Prostate gland (tissue), 2 donors: ENCODE measurements around the gene CARD14.

Experiments used
- POLR2AphosphoS5 ChIP-seq: sonication (generic); formaldehyde crosslinking; IDR thresholded peaks from one replicate; pipeline ENCODE4 v1.6.1; 2017; ENCODE audit warnings: antibody characterized with exemption
- TF ChIP-seq, protein P1 (sequence below), 4 experiments: fragments of 200-600 bp in 2 of 4; fragments of 450-650 bp in 2 of 4; sonication (generic) in 2 of 4; IDR thresholded peaks; 1 replicate in 3 of 4; 2 replicates in 1 of 4; pipeline ENCODE4 v1.5.1; 2016 to 2019; ENCODE audit warnings: antibody characterized with exemption in 4 of 4, mild to moderate bottlenecking in 2 of 4, moderate library complexity in 2 of 4

DNA sequence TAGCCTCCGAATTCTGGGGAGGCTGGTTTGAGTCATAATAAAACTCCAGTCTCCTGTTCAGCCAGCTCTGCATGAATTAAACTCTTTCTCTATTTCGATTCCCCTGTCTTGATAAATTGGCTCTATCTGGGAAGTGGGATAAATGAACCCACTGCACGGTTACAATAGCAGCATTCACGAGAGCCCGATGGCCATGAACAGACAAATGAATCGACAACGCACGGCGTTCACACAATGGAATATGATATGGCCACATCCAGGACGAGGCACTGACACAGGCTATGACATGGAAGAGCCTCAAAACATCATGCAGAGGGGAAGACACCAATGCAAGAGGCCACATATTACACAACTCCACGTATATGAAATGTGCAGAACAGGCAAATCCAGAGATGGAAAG lies 5.6 kb upstream of the CARD14 start:
- TF ChIP-seq POLR2AphosphoS5 = no peak
- TF ChIP-seq, protein P1, sequence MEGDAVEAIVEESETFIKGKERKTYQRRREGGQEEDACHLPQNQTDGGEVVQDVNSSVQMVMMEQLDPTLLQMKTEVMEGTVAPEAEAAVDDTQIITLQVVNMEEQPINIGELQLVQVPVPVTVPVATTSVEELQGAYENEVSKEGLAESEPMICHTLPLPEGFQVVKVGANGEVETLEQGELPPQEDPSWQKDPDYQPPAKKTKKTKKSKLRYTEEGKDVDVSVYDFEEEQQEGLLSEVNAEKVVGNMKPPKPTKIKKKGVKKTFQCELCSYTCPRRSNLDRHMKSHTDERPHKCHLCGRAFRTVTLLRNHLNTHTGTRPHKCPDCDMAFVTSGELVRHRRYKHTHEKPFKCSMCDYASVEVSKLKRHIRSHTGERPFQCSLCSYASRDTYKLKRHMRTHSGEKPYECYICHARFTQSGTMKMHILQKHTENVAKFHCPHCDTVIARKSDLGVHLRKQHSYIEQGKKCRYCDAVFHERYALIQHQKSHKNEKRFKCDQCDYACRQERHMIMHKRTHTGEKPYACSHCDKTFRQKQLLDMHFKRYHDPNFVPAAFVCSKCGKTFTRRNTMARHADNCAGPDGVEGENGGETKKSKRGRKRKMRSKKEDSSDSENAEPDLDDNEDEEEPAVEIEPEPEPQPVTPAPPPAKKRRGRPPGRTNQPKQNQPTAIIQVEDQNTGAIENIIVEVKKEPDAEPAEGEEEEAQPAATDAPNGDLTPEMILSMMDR (IDR thresholded peaks at IDR 0.05) = no peak
